K562 (cell line): ENCODE data around the gene PPP1R13L. TPM values are rescaled to one million over a fixed set of nuclear protein-coding genes. Genes with fewer than 3 reads are reported as not detected.

Experiments
- DPF2 ChIP-seq: fragments of 450-650 bp; IDR thresholded peaks from 2 replicates; pipeline ENCODE4 v1.6.1; 2016
- ESRRA ChIP-seq: fragments of 450-650 bp; IDR thresholded peaks from 2 replicates; pipeline ENCODE4 v1.6.1; 2014; ENCODE audit warnings: low read depth, mild to moderate bottlenecking, moderate library complexity, borderline replicate concordance
- ETV1 ChIP-seq: fragments of 450-650 bp; conservative IDR thresholded peaks from 2 replicates; pipeline ENCODE4 v1.6.1; 2016; ENCODE audit warnings: missing genetic modification characterization, control low read depth, low read depth, missing compliant biosample characterization
- KLF16 ChIP-seq: IDR thresholded peaks from 2 replicates; pipeline ENCODE4 v1.6.1; 2016; ENCODE audit warnings: antibody characterized with exemption
- MCM2 ChIP-seq: fragments of 450-650 bp; IDR thresholded peaks from 2 replicates; pipeline ENCODE4 v1.6.1; 2017; ENCODE audit warnings: low read depth, mild to moderate bottlenecking
- NELFE ChIP-seq: IDR thresholded peaks from 2 replicates; pipeline ENCODE4 v1.6.1; 2011; ENCODE audit warnings: mild to moderate bottlenecking; ENCODE audit not compliant: insufficient read depth, insufficient read length
- NR3C1 ChIP-seq: sonication (generic); formaldehyde crosslinking; IDR thresholded peaks from 2 replicates; pipeline ENCODE4 v1.8.1; 2022; ENCODE audit warnings: missing genetic modification reagents
- POLR3A ChIP-seq: IDR thresholded peaks from 2 replicates; pipeline ENCODE4 v1.6.1; 2011; ENCODE audit warnings: borderline replicate concordance, mild to moderate bottlenecking, moderate library complexity; ENCODE audit not compliant: insufficient read length, insufficient read depth; ENCODE audit errors: extremely low read depth
- TAF7 ChIP-seq: fragments of 450-650 bp; IDR thresholded peaks from 2 replicates; pipeline ENCODE4 v1.6.1; 2016; ENCODE audit warnings: missing genetic modification characterization, missing compliant biosample characterization
- ZNF143 ChIP-seq: sonication (generic); formaldehyde crosslinking; IDR thresholded peaks from 2 replicates; pipeline ENCODE4 v1.9.0; 2022; ENCODE audit warnings: mild to moderate bottlenecking, missing genetic modification reagents
- polyA plus RNA-seq, 8 experiments: library from polyadenylated mRNA; depleted of rRNA in 4 of 8; stranded (reverse) in 5 of 8; unstranded in 3 of 8; fragments of >200 nt; fragmentation: Nextera tagmentation in 2 of 8; fragmentation: Illumina TruSeq in 1 of 8; extraction: Ambion mirVana in 2 of 8; extraction: Trizol in 1 of 8; gene quantifications; 2 replicates each; pipeline versions ENCODE4 v1.2.1 to v1.2.3, GENCODE V29; 2011 to 2014; ENCODE audit warnings: inconsistent platforms in 1 of 8, missing spikeins in 1 of 8
- total RNA-seq, 7 experiments: library from RNA; depleted of rRNA in 6 of 7; stranded (reverse); fragments of >200 nt in 6 of 7; fragmentation: Illumina TruSeq in 2 of 7; extraction: Trizol in 2 of 7; gene quantifications; 2 replicates each; pipeline versions ENCODE4 v1.2.1 to v1.2.3, GENCODE V29; 2011 to 2021; ENCODE audit warnings: low replicate concordance in 1 of 7
- TF ChIP-seq, protein P1 (sequence below): fragments of 250-450 bp; sonication (Bioruptor Pico); IDR thresholded peaks from 2 replicates; pipeline ENCODE4 v1.4.0; 2020; ENCODE audit warnings: mild to moderate bottlenecking
- TF ChIP-seq, protein P2 (sequence below): fragments of 450-650 bp; IDR thresholded peaks from 2 replicates; pipeline ENCODE4 v1.6.1; 2017; ENCODE audit warnings: antibody characterized with exemption, mild to moderate bottlenecking
- TF ChIP-seq, protein P3 (sequence below): IDR thresholded peaks from 3 replicates; pipeline ENCODE4 v1.6.1; 2011; ENCODE audit warnings: borderline replicate concordance, mild to moderate bottlenecking; ENCODE audit not compliant: insufficient read length, insufficient read depth
- TF ChIP-seq, protein P4 (sequence below), 2 experiments: fragments of 200-800 bp in 1 of 2; sonication (Bioruptor generic) in 1 of 2; sonication (generic) in 1 of 2; formaldehyde crosslinking in 1 of 2; IDR thresholded peaks in 1 of 2; conservative IDR thresholded peaks in 1 of 2; 2 replicates each; pipeline versions ENCODE4 v1.5.0 to v1.6.1; 2016 to 2020; ENCODE audit warnings: missing compliant biosample characterization in 1 of 2, missing genetic modification characterization in 1 of 2, missing genetic modification reagents in 1 of 2
- TF ChIP-seq, protein P5 (sequence below): fragments of 450-650 bp; IDR thresholded peaks from 2 replicates; pipeline ENCODE4 v1.7.0; 2016; ENCODE audit warnings: borderline replicate concordance

PPP1R13L gene
- total and polyA plus RNA-seq, 9 of the 15 experiments (the other 6 are each of a cell fraction or from before 2014, with no cell fraction given), result 0.32 to 6.7 (median 2.0) TPM

DNA sequence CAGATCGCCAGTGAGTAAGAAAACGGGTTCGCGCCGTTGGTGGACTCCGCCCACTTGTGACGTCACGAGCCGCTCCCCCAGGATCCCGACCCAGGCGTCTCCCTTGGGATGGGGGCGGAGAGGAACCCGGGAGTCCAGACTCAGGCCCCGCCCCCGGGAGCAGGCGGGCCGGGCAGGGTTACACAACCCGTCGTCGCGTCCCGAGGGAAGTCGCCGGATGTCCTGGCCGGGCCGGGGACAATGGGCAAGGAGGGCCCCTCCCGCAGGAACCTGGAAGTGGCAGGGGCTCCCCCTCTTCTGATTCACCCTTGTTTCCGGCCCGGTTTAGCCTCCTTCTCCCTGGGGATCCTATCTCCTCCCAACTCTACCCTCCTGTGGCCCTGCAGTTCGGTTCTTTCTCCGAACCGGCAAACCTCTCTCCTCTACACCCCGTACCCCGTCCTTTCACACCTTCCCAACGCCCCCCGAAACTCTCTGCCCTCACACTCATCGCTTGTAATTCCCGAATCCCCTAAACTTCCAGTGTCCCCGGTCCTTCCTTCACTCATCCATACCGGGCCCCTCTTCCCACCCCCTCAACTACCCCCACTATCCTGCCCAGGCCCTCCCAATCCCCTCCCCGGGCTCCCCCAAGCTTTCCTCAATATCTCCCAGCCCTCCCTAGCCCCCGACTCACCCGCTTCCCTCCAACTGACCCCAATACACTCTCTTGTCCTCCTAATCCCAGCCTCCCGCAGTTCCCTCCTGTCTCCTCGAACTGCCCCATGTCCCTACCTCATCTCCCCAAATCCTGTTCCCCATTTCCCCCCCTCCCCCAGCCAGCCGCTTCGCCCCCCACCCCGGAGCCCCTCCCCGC, 38.8 kb upstream of the PPP1R13L start (continued):
- TF ChIP-seq MCM2, result no peak
- no peak for TF ChIP-seq KLF16
- peak; percentile 54; the same call in 1 of the 2 replicates for TF ChIP-seq DPF2
- no peak for TF ChIP-seq ZNF143 (CRISPR knock-in tag)
- TF ChIP-seq, protein P1, sequence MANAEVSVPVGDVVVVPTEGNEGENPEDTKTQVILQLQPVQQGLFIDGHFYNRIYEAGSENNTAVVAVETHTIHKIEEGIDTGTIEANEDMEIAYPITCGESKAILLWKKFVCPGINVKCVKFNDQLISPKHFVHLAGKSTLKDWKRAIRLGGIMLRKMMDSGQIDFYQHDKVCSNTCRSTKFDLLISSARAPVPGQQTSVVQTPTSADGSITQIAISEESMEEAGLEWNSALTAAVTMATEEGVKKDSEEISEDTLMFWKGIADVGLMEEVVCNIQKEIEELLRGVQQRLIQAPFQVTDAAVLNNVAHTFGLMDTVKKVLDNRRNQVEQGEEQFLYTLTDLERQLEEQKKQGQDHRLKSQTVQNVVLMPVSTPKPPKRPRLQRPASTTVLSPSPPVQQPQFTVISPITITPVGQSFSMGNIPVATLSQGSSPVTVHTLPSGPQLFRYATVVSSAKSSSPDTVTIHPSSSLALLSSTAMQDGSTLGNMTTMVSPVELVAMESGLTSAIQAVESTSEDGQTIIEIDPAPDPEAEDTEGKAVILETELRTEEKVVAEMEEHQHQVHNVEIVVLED (CRISPR knock-in tag), result no peak
- TF ChIP-seq, protein P2, sequence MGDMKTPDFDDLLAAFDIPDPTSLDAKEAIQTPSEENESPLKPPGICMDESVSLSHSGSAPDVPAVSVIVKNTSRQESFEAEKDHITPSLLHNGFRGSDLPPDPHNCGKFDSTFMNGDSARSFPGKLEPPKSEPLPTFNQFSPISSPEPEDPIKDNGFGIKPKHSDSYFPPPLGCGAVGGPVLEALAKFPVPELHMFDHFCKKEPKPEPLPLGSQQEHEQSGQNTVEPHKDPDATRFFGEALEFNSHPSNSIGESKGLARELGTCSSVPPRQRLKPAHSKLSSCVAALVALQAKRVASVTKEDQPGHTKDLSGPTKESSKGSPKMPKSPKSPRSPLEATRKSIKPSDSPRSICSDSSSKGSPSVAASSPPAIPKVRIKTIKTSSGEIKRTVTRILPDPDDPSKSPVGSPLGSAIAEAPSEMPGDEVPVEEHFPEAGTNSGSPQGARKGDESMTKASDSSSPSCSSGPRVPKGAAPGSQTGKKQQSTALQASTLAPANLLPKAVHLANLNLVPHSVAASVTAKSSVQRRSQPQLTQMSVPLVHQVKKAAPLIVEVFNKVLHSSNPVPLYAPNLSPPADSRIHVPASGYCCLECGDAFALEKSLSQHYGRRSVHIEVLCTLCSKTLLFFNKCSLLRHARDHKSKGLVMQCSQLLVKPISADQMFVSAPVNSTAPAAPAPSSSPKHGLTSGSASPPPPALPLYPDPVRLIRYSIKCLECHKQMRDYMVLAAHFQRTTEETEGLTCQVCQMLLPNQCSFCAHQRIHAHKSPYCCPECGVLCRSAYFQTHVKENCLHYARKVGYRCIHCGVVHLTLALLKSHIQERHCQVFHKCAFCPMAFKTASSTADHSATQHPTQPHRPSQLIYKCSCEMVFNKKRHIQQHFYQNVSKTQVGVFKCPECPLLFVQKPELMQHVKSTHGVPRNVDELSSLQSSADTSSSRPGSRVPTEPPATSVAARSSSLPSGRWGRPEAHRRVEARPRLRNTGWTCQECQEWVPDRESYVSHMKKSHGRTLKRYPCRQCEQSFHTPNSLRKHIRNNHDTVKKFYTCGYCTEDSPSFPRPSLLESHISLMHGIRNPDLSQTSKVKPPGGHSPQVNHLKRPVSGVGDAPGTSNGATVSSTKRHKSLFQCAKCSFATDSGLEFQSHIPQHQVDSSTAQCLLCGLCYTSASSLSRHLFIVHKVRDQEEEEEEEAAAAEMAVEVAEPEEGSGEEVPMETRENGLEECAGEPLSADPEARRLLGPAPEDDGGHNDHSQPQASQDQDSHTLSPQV, result peak; percentile 32; the same call in 1 of the 2 replicates
- TF ChIP-seq POLR3A, result no peak
- TF ChIP-seq NELFE, result no peak
- TF ChIP-seq, protein P3, sequence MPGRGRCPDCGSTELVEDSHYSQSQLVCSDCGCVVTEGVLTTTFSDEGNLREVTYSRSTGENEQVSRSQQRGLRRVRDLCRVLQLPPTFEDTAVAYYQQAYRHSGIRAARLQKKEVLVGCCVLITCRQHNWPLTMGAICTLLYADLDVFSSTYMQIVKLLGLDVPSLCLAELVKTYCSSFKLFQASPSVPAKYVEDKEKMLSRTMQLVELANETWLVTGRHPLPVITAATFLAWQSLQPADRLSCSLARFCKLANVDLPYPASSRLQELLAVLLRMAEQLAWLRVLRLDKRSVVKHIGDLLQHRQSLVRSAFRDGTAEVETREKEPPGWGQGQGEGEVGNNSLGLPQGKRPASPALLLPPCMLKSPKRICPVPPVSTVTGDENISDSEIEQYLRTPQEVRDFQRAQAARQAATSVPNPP, result no peak
- no peak for TF ChIP-seq NR3C1 (CRISPR knock-in tag)
- TF ChIP-seq ESRRA, result 0 out of 2 replicates have a peak, but pooled peaks have one; percentile 26
- TF ChIP-seq, protein P4, sequence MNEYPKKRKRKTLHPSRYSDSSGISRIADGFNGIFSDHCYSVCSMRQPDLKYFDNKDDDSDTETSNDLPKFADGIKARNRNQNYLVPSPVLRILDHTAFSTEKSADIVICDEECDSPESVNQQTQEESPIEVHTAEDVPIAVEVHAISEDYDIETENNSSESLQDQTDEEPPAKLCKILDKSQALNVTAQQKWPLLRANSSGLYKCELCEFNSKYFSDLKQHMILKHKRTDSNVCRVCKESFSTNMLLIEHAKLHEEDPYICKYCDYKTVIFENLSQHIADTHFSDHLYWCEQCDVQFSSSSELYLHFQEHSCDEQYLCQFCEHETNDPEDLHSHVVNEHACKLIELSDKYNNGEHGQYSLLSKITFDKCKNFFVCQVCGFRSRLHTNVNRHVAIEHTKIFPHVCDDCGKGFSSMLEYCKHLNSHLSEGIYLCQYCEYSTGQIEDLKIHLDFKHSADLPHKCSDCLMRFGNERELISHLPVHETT (CRISPR knock-in tag; conservative IDR thresholded peaks at IDR 0.05 in 1 of 2, IDR thresholded peaks at IDR 0.05 in 1 of 2), result no peak; a peak in 1 of 4 replicates
- peak; percentile 97 for TF ChIP-seq ETV1 (tag)
- no peak for TF ChIP-seq TAF7
- TF ChIP-seq, protein P5, sequence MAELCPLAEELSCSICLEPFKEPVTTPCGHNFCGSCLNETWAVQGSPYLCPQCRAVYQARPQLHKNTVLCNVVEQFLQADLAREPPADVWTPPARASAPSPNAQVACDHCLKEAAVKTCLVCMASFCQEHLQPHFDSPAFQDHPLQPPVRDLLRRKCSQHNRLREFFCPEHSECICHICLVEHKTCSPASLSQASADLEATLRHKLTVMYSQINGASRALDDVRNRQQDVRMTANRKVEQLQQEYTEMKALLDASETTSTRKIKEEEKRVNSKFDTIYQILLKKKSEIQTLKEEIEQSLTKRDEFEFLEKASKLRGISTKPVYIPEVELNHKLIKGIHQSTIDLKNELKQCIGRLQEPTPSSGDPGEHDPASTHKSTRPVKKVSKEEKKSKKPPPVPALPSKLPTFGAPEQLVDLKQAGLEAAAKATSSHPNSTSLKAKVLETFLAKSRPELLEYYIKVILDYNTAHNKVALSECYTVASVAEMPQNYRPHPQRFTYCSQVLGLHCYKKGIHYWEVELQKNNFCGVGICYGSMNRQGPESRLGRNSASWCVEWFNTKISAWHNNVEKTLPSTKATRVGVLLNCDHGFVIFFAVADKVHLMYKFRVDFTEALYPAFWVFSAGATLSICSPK, result 0 out of 2 replicates have a peak, but pooled peaks have one; percentile 73
